Measurements from ENCODE around the gene TRIM65.

- TF ChIP-seq CTCF (conservative IDR thresholded peaks at IDR 0.05) (no peak), EZH2 (IDR thresholded peaks at IDR 0.05; ENCODE audit: low read depth) (no peak)
These were observed 34.8 kb downstream of the TRIM65 start for GRCh38 chr17:75861927-75862317.

Data from PC-9 (cell line).